K562 (cell line): ENCODE measurements around the gene ZKSCAN5. TPM values are rescaled to one million over a fixed set of nuclear protein-coding genes. Genes with fewer than 3 reads are reported as not detected.
A peak's percentile ranks its signal among the peaks of the same experiment; 100 is the strongest.

Experiments used
- CAMTA2 ChIP-seq: fragments of 250-450 bp; sonication (Bioruptor Pico); conservative IDR thresholded peaks from 2 replicates; pipeline ENCODE4 v1.5.1; 2022
- CEBPB ChIP-seq: fragments of 450-650 bp; IDR thresholded peaks from 2 replicates; pipeline ENCODE4 v1.6.1; 2016; ENCODE audit warnings: missing genetic modification characterization, missing compliant biosample characterization
- DLX4 ChIP-seq: fragments of 250-450 bp; sonication (Bioruptor Pico); IDR thresholded peaks from 2 replicates; pipeline ENCODE4 v1.6.1; 2021; ENCODE audit warnings: mild to moderate bottlenecking
- ERF ChIP-seq: fragments of 450-650 bp; formaldehyde crosslinking; IDR thresholded peaks from 2 replicates; pipeline ENCODE4 v1.4.0; 2020; ENCODE audit warnings: mild to moderate bottlenecking, mixed read lengths
- ESRRB ChIP-seq: fragments of 250-450 bp; sonication (Bioruptor Pico); IDR thresholded peaks from 2 replicates; pipeline ENCODE4 v1.5.0; 2020; ENCODE audit warnings: mild to moderate bottlenecking, moderate library complexity, borderline replicate concordance
- FOXA3 ChIP-seq, 2 experiments: fragments of 450-650 bp in 1 of 2; sonication (generic) in 1 of 2; formaldehyde crosslinking; IDR thresholded peaks in 1 of 2; conservative IDR thresholded peaks in 1 of 2; 2 replicates each; pipeline versions ENCODE4 v1.4.0 to v1.8.0; 2020 to 2022; ENCODE audit warnings: mild to moderate bottlenecking in 2 of 2, missing genetic modification reagents in 1 of 2
- GATAD2B ChIP-seq: fragments of 450-650 bp; IDR thresholded peaks from 2 replicates; pipeline ENCODE4 v1.6.1; 2017; ENCODE audit warnings: mild to moderate bottlenecking, borderline replicate concordance
- HEY1 ChIP-seq: fragments of 250-450 bp; sonication (Bioruptor Pico); IDR thresholded peaks from 2 replicates; pipeline ENCODE4 v1.5.0; 2020; ENCODE audit warnings: mild to moderate bottlenecking, moderate library complexity, borderline replicate concordance
- NR2C2 ChIP-seq, 2 experiments: fragments of 200-800 bp in 1 of 2; sonication (Bioruptor generic) in 1 of 2; sonication (generic) in 1 of 2; formaldehyde crosslinking in 1 of 2; IDR thresholded peaks; 2 replicates each; pipeline versions ENCODE4 v1.6.1 to v1.8.0; 2016 to 2022; ENCODE audit warnings: mild to moderate bottlenecking in 1 of 2, missing compliant biosample characterization in 1 of 2, missing genetic modification characterization in 1 of 2, missing genetic modification reagents in 1 of 2
- NRF1 ChIP-seq, 2 experiments: fragments of 450-650 bp; IDR thresholded peaks in 1 of 2; conservative IDR thresholded peaks in 1 of 2; 2 replicates each; pipeline ENCODE4 v1.6.1; 2014; ENCODE audit warnings: mild to moderate bottlenecking in 2 of 2
- PHF8 ChIP-seq: fragments of 200-600 bp; sonication (generic); IDR thresholded peaks from 2 replicates; pipeline ENCODE4 v1.6.1; 2012; ENCODE audit warnings: mixed run types, mild to moderate bottlenecking, inconsistent platforms, low read length, moderate library complexity, borderline replicate concordance
- PML ChIP-seq: IDR thresholded peaks from 2 replicates; pipeline ENCODE4 v1.6.1; 2012; ENCODE audit warnings: low read length, inconsistent platforms
- PRDM10 ChIP-seq: fragments of 450-650 bp; IDR thresholded peaks from 2 replicates; pipeline ENCODE4 v1.6.1; 2018; ENCODE audit not compliant: partially characterized antibody
- TCFL5 ChIP-seq: fragments of 250-450 bp; sonication (Bioruptor Pico); conservative IDR thresholded peaks from 2 replicates; pipeline ENCODE4 v1.6.1; 2021; ENCODE audit warnings: mild to moderate bottlenecking, moderate library complexity, matching md5 sums
- THRAP3 ChIP-seq: fragments of 450-650 bp; IDR thresholded peaks from 2 replicates; pipeline ENCODE4 v1.6.1; 2016; ENCODE audit warnings: mild to moderate bottlenecking, inconsistent platforms, borderline replicate concordance
- ZEB2 ChIP-seq: fragments of 450-650 bp; IDR thresholded peaks from 2 replicates; pipeline ENCODE4 v1.6.1; 2016
- ZFP1 ChIP-seq: fragments of 450-650 bp; formaldehyde crosslinking; IDR thresholded peaks from 2 replicates; pipeline ENCODE4 v1.4.0; 2020; ENCODE audit warnings: mild to moderate bottlenecking, mixed read lengths
- ZNF12 ChIP-seq: sonication (generic); formaldehyde crosslinking; IDR thresholded peaks from 2 replicates; pipeline ENCODE4 v1.4.0; 2020; ENCODE audit warnings: mild to moderate bottlenecking, missing genetic modification reagents
- ZNF398 ChIP-seq: fragments of 250-450 bp; sonication (Bioruptor Pico); IDR thresholded peaks from 2 replicates; pipeline ENCODE4 v1.8.0; 2021; ENCODE audit warnings: moderate library complexity, mild to moderate bottlenecking, inconsistent platforms
- ZNF511 ChIP-seq: sonication (generic); formaldehyde crosslinking; IDR thresholded peaks from 2 replicates; pipeline ENCODE4 v1.8.0; 2022; ENCODE audit warnings: mild to moderate bottlenecking, missing genetic modification reagents
- polyA plus RNA-seq, 8 experiments: library from polyadenylated mRNA; depleted of rRNA in 4 of 8; stranded (reverse) in 5 of 8; unstranded in 3 of 8; fragments of >200 nt; fragmentation: Nextera tagmentation in 2 of 8; fragmentation: Illumina TruSeq in 1 of 8; extraction: Ambion mirVana in 2 of 8; extraction: Trizol in 1 of 8; gene quantifications; 2 replicates each; pipeline versions ENCODE4 v1.2.1 to v1.2.3, GENCODE V29; 2011 to 2014; ENCODE audit warnings: inconsistent platforms in 1 of 8, missing spikeins in 1 of 8
- total RNA-seq, 7 experiments: library from RNA; depleted of rRNA in 6 of 7; stranded (reverse); fragments of >200 nt in 6 of 7; fragmentation: Illumina TruSeq in 2 of 7; extraction: Trizol in 2 of 7; gene quantifications; 2 replicates each; pipeline versions ENCODE4 v1.2.1 to v1.2.3, GENCODE V29; 2011 to 2021; ENCODE audit warnings: low replicate concordance in 1 of 7

ZKSCAN5 gene
- total and polyA plus RNA-seq, 9 of the 15 experiments (the other 6 are each of a cell fraction or from before 2014, with no cell fraction given) = 4.2 to 19.0 (median 15.0) TPM

- TF ChIP-seq NR2C2 (CRISPR knock-in tag; IDR thresholded peaks at IDR 0.05) (peak; percentile 71; the same call in 1 of the 2 replicates), NR2C2 (tag; IDR thresholded peaks at IDR 0.05) (peak; percentile 89), CEBPB (tag) (peak; percentile 80), PRDM10 (peak; percentile 16), ZNF12 (CRISPR knock-in tag) (no peak), CAMTA2 (no peak), HEY1 (no peak), ERF (CRISPR knock-in tag) (no peak), PHF8 (peak; percentile 94), THRAP3 (no peak), ESRRB (CRISPR knock-in tag) (no peak), FOXA3 (CRISPR knock-in tag; conservative IDR thresholded peaks at IDR 0.05 in 1 of 2, IDR thresholded peaks at IDR 0.05 in 1 of 2) (no peak), ZNF398 (CRISPR knock-in tag) (no peak), DLX4 (CRISPR knock-in tag) (no peak), ZEB2 (0 out of 2 replicates have a peak, but pooled peaks have one; percentile 61), PML (peak; percentile 84), NRF1 (conservative IDR thresholded peaks at IDR 0.05 in 1 of 2, IDR thresholded peaks at IDR 0.05 in 1 of 2) (peak; percentile 47 to 63; a peak in 3 of 4 replicates), TCFL5 (no peak), GATAD2B (no peak), ZFP1 (CRISPR knock-in tag) (no peak), ZNF511 (CRISPR knock-in tag) (peak; percentile 65; the same call in 1 of the 2 replicates)
These were observed 4.5 kb upstream of the ZKSCAN5 start, which contains the start of gene ZNF394 (continued) for GRCh38 chr7:99499721-99500636.
